Mucosa of gallbladder (tissue), 1 donor: ENCODE data around the gene DAPK2. TPM values are rescaled to one million over a fixed set of nuclear protein-coding genes. Genes with fewer than 3 reads are reported as not detected.

ENCODE experiments used
- DNase-seq: peaks from one replicate; pipeline ENCODE4 v3.0.0-alpha.2; 2020; ENCODE audit warnings: low spot score
- total RNA-seq: library from RNA; stranded (reverse); gene quantifications from one replicate; pipeline ENCODE4 v1.2.1, GENCODE V29; 2021
- donor health status: DM: no; HTN: no; CAD: no.

DAPK2 gene
- total RNA-seq, 1 donor from 2014 or later: 5.6 TPM

GRCh38 chr15:63943829-63944680 lies 102.2 kb downstream of the DAPK2 start:
- DNase-seq: no peak

- no peak for DNase-seq
Observed at GRCh38 chr15:63942486-63943365, 103.6 kb downstream of the DAPK2 start.

- DNase-seq: no peak
Observed at GRCh38 chr15:63941698-63942465, 104.4 kb downstream of the DAPK2 start.

GRCh38 chr15:63940966-63941620 lies 105.2 kb downstream of the DAPK2 start:
- DNase-seq: no peak

- DNase-seq: peak; percentile 39
Observed at GRCh38 chr15:63939531-63940130, 106.7 kb downstream of the DAPK2 start.

- no peak for DNase-seq
Observed at GRCh38 chr15:63938486-63939061, 107.7 kb downstream of the DAPK2 start.

GRCh38 chr15:63933522-63933921 lies 112.8 kb downstream of the DAPK2 start:
- DNase-seq: no peak

- DNase-seq: no peak
Observed at GRCh38 chr15:63931556-63931955, 114.7 kb downstream of the DAPK2 start.

GRCh38 chr15:63930034-63930433 lies 116.3 kb downstream of the DAPK2 start:
- no peak for DNase-seq

GRCh38 chr15:63928185-63928842 lies 118.0 kb downstream of the DAPK2 start:
- DNase-seq: no peak

- DNase-seq: no peak
Observed at GRCh38 chr15:63923993-63924950, 122.0 kb downstream of the DAPK2 start.

GRCh38 chr15:63922916-63923315 lies 123.4 kb downstream of the DAPK2 start:
- DNase-seq: no peak

GRCh38 chr15:63922261-63922904 lies 123.9 kb downstream of the DAPK2 start:
- DNase-seq: no peak

GRCh38 chr15:63920504-63921175 lies 125.6 kb downstream of the DAPK2 start:
- no peak for DNase-seq

- no peak for DNase-seq
Observed at GRCh38 chr15:63918901-63919348, 127.4 kb downstream of the DAPK2 start.

GRCh38 chr15:63918317-63918672 lies 128.0 kb downstream of the DAPK2 start:
- DNase-seq: no peak

GRCh38 chr15:63917588-63918316 lies 128.5 kb downstream of the DAPK2 start:
- no peak for DNase-seq
